GM12873 (cell line): ENCODE data around the gene PCYT1A.

Experiments
- CTCF ChIP-seq: IDR thresholded peaks from 2 replicates; pipeline ENCODE4 v1.5.1; 2012; ENCODE audit warnings: low read depth, mild to moderate bottlenecking, moderate library complexity, low read length, control low read depth; ENCODE audit not compliant: insufficient read depth; ENCODE audit errors: missing control alignments

The PCYT1A gene

GRCh38 chr3:196260784-196261183 lies 26.7 kb downstream of the PCYT1A start:
- TF ChIP-seq CTCF: no peak

- TF ChIP-seq CTCF: no peak
Measured at GRCh38 chr3:196255776-196256175, 31.8 kb downstream of the PCYT1A start.

- TF ChIP-seq CTCF: no peak
Measured at GRCh38 chr3:196254376-196255283, 32.9 kb downstream of the PCYT1A start.

- TF ChIP-seq CTCF: no peak
Measured at GRCh38 chr3:196251918-196252317, 35.6 kb downstream of the PCYT1A start.

- no peak for TF ChIP-seq CTCF
Measured at GRCh38 chr3:196246612-196247308, 40.8 kb downstream of the PCYT1A start.

GRCh38 chr3:196241704-196242103 lies 45.8 kb downstream of the PCYT1A start:
- no peak for TF ChIP-seq CTCF

- TF ChIP-seq CTCF: no peak
Measured at GRCh38 chr3:196240424-196240823, 47.1 kb downstream of the PCYT1A start.
